Astrocyte (in vitro differentiated cells and primary cell): ENCODE data around the gene INO80. TPM values are rescaled to one million over a fixed set of nuclear protein-coding genes. Genes with fewer than 3 reads are reported as not detected.

Experiments
- DNase-seq: peaks from one replicate; pipeline ENCODE4 v3.0.0-alpha.2; 2010; ENCODE audit warnings: low read depth
- FAIRE-seq: peaks from 2 replicates; lab custom pipeline; 2011; peaks lifted over from hg19 to GRCh38; lab: Jason Lieb, UNC
- H2AFZ ChIP-seq: 2 replicates; pipeline ENCODE4 v1.6.0; 2012; ENCODE audit warnings: low read depth, low read length, inconsistent platforms
- H3K27ac ChIP-seq: 2 replicates; pipeline ENCODE4 v1.5.1; 2011; ENCODE audit warnings: low read depth, low read length, inconsistent platforms
- H3K27me3 ChIP-seq: 2 replicates; pipeline ENCODE4 v1.6.0; 2011; ENCODE audit warnings: low read length, inconsistent platforms; ENCODE audit not compliant: insufficient read depth
- H3K36me3 ChIP-seq: 2 replicates; pipeline ENCODE4 v1.5.1; 2011; ENCODE audit warnings: low read length, inconsistent platforms; ENCODE audit not compliant: insufficient read depth
- H3K4me1 ChIP-seq: 2 replicates; pipeline ENCODE4 v1.5.1; 2011; ENCODE audit warnings: low read length, inconsistent platforms; ENCODE audit not compliant: insufficient read depth
- H3K4me2 ChIP-seq: 2 replicates; pipeline ENCODE4 v1.6.0; 2012; ENCODE audit warnings: low read length, inconsistent platforms
- H3K4me3 ChIP-seq: 2 replicates; pipeline ENCODE4 v1.5.1; 2011; ENCODE audit warnings: low read depth, mild to moderate bottlenecking, low read length, inconsistent platforms; ENCODE audit not compliant: insufficient read depth
- H3K79me2 ChIP-seq: 2 replicates; pipeline ENCODE4 v1.6.0; 2012; ENCODE audit warnings: mild to moderate bottlenecking, low read length, inconsistent platforms; ENCODE audit not compliant: insufficient read depth
- H3K9ac ChIP-seq: 2 replicates; pipeline ENCODE4 v1.6.0; 2012; ENCODE audit warnings: mild to moderate bottlenecking, low read length, inconsistent platforms
- H3K9me3 ChIP-seq: 2 replicates; pipeline ENCODE4 v1.5.1; 2012; ENCODE audit warnings: low read depth, mild to moderate bottlenecking, low read length, inconsistent platforms; ENCODE audit not compliant: insufficient read depth
- H4K20me1 ChIP-seq: 2 replicates; pipeline ENCODE4 v1.6.0; 2012; ENCODE audit warnings: low read length, inconsistent platforms; ENCODE audit not compliant: insufficient read depth
- H3K27ac Mint-ChIP-seq: one replicate; pipeline ENCODE4 v1.8.0; 2021; ENCODE audit warnings: mild to moderate bottlenecking, mixed read lengths; ENCODE audit not compliant: unreplicated experiment
- H3K27me3 Mint-ChIP-seq: one replicate; pipeline ENCODE4 v1.8.0; 2021; ENCODE audit warnings: low read depth, mixed read lengths; ENCODE audit not compliant: unreplicated experiment
- H3K36me3 Mint-ChIP-seq: one replicate; pipeline ENCODE4 v1.8.0; 2021; ENCODE audit warnings: low read depth, mixed read lengths; ENCODE audit not compliant: unreplicated experiment
- H3K4me1 Mint-ChIP-seq: one replicate; pipeline ENCODE4 v1.8.0; 2021; ENCODE audit warnings: low read depth, mixed read lengths; ENCODE audit not compliant: unreplicated experiment
- H3K4me3 Mint-ChIP-seq: one replicate; pipeline ENCODE4 v1.8.0; 2021; ENCODE audit warnings: mild to moderate bottlenecking, moderate library complexity, mixed read lengths; ENCODE audit not compliant: unreplicated experiment
- H3K9me3 Mint-ChIP-seq: one replicate; pipeline ENCODE4 v1.8.0; 2021; ENCODE audit warnings: mild to moderate bottlenecking, mixed read lengths; ENCODE audit not compliant: unreplicated experiment
- EZH2 ChIP-seq: IDR thresholded peaks from 2 replicates; pipeline ENCODE4 v1.6.1; 2012; ENCODE audit warnings: mild to moderate bottlenecking, low read length, inconsistent platforms; ENCODE audit not compliant: insufficient read depth
- total RNA-seq: library from RNA; stranded (reverse); gene quantifications from 2 replicates; pipeline ENCODE4 v1.2.1, GENCODE V29; 2021
- TF ChIP-seq, protein P1 (sequence below): IDR thresholded peaks from 2 replicates; pipeline ENCODE4 v1.5.1; 2011; ENCODE audit warnings: low read depth, mild to moderate bottlenecking, inconsistent platforms, low read length, moderate library complexity; ENCODE audit not compliant: insufficient read depth

The INO80 gene
- total RNA-seq, 1 donor from 2014 or later = 17.3 TPM

DNA sequence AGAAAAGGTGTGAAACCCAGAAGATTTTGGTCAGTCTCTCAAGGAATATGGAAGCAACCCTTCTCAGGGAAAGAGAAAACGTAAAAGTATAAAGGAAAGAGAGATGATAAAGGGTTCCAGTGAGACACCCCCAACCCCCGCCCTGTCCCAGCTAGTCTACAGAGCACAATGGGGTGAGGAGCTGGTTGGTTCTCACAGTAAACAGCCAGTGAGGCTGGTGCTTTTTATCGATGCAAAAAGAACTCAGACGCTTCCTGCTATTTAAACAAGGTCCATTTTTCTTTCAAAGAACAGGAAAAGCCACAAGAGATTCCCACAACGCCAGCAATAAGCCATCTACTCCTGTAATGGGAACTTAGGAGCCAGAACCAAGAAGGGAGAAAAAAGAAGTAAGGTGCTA, 96.9 kb downstream of the INO80 start:
- no peak overlapping the region for H2AFZ ChIP-seq
- peaks cover 35% of the 10 kb centered on the region for H3K36me3 ChIP-seq
- H3K9ac ChIP-seq = no peak overlapping the region
- H3K4me2 ChIP-seq = no peak overlapping the region
- H4K20me1 ChIP-seq = peaks cover 25% of the 10 kb centered on the region
- DNase-seq = no peak
- H3K27ac ChIP-seq = no peak overlapping the region
- H3K9me3 ChIP-seq = no peaks in the 10 kb centered on the region
- peaks cover 3% of the 10 kb centered on the region for H3K4me1 Mint-ChIP-seq
- no peak overlapping the region for H3K4me3 ChIP-seq
- peaks cover 4% of the 10 kb centered on the region for H3K4me1 ChIP-seq
- no peak for FAIRE-seq
- H3K9me3 Mint-ChIP-seq = no peaks in the 10 kb centered on the region
- H3K27me3 ChIP-seq = no peaks in the 10 kb centered on the region
- peaks cover 7% of the 10 kb centered on the region for H3K36me3 Mint-ChIP-seq
- H3K27me3 Mint-ChIP-seq = no peaks in the 10 kb centered on the region
- no peak overlapping the region for H3K27ac Mint-ChIP-seq
- no peaks in the 10 kb centered on the region for H3K79me2 ChIP-seq
- H3K4me3 Mint-ChIP-seq = no peak overlapping the region
- TF ChIP-seq EZH2 = no peak
- TF ChIP-seq, protein P1, sequence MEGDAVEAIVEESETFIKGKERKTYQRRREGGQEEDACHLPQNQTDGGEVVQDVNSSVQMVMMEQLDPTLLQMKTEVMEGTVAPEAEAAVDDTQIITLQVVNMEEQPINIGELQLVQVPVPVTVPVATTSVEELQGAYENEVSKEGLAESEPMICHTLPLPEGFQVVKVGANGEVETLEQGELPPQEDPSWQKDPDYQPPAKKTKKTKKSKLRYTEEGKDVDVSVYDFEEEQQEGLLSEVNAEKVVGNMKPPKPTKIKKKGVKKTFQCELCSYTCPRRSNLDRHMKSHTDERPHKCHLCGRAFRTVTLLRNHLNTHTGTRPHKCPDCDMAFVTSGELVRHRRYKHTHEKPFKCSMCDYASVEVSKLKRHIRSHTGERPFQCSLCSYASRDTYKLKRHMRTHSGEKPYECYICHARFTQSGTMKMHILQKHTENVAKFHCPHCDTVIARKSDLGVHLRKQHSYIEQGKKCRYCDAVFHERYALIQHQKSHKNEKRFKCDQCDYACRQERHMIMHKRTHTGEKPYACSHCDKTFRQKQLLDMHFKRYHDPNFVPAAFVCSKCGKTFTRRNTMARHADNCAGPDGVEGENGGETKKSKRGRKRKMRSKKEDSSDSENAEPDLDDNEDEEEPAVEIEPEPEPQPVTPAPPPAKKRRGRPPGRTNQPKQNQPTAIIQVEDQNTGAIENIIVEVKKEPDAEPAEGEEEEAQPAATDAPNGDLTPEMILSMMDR = no peak

DNA sequence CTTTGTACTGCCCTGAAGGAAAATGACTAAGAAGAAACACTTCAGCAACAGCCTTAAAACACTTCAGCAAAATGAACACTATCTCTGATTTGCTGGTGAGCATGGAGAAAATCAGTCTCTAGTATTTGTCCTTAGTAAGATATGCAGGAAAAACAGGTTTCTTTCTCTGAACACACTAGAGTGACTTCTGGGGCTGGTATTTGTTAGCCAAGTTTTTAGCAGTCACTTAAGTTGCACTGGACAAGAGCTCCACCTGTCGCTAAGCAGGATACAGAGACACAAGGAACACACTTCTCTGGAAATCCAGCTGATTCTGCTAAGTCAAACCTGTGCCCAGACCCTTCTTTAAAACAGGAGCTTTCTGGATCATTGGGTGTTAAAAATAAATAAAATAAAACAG, 97.5 kb downstream of the INO80 start:
- H3K9me3 Mint-ChIP-seq = no peaks in the 10 kb centered on the region
- H3K36me3 Mint-ChIP-seq = peaks cover 7% of the 10 kb centered on the region
- no peaks in the 10 kb centered on the region for H3K27me3 ChIP-seq
- TF ChIP-seq EZH2 = no peak
- TF ChIP-seq, protein P1 = peak; percentile 20
- no peak overlapping the region for H3K27ac ChIP-seq
- no peaks in the 10 kb centered on the region for H3K4me1 ChIP-seq
- H2AFZ ChIP-seq = no peak overlapping the region
- no peak overlapping the region for H3K4me2 ChIP-seq
- H3K4me3 Mint-ChIP-seq = no peak overlapping the region
- H3K27me3 Mint-ChIP-seq = no peaks in the 10 kb centered on the region
- DNase-seq (peak; percentile 28), FAIRE-seq (no peak)
- H3K4me1 Mint-ChIP-seq = peaks cover 3% of the 10 kb centered on the region
- no peak overlapping the region for H3K9ac ChIP-seq
- H3K9me3 ChIP-seq = no peaks in the 10 kb centered on the region
- no peak overlapping the region for H3K4me3 ChIP-seq
- peaks cover 25% of the 10 kb centered on the region for H4K20me1 ChIP-seq
- no peaks in the 10 kb centered on the region for H3K79me2 ChIP-seq
- no peak overlapping the region for H3K27ac Mint-ChIP-seq
- peaks cover 36% of the 10 kb centered on the region for H3K36me3 ChIP-seq

DNA sequence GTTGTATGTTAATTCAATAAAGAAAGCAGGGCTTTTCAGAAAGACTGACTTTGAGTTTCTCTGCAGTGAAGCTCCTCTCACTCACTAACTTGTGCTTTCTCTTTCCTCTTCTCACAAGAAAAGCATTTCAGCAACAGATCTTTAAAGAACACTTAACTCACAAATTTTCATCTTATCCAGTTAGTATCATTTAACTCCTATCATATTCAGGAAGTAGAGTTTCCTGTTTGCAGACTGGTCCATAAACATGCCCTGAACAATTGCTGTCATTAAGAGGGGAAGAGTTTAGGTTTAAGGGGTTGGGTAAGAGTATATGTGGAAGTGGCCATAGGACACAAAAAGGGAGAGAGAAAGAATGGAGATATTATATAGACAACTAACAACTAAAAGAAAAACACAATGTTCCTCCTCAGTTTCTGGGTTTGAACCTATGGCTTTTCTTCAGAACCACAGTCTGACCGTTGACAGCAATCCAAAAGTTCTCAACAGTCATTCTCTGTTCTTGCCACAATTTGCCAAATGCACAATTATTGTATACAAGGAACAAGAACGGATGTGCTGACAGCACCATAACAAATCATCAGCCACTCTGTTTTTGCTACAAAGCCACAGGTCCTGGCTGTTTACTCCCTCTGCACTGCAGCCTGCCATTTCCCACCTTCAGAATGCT, 98.9 kb downstream of the INO80 start:
- peaks cover 7% of the 10 kb centered on the region for H3K36me3 Mint-ChIP-seq
- no peak for TF ChIP-seq EZH2
- TF ChIP-seq, protein P1 = no peak
- H3K27me3 Mint-ChIP-seq = no peaks in the 10 kb centered on the region
- Histone ChIP-seq H3K4me1 (no peaks in the 10 kb centered on the region), H3K27ac (no peak overlapping the region), H3K36me3 (peaks cover 41% of the 10 kb centered on the region), H3K9ac (no peak overlapping the region), H2AFZ (no peak overlapping the region), H3K4me2 (no peak overlapping the region), H3K79me2 (no peaks in the 10 kb centered on the region), H3K4me3 (no peak overlapping the region), H3K9me3 (no peaks in the 10 kb centered on the region), H4K20me1 (peaks cover 20% of the 10 kb centered on the region), H3K27me3 (no peaks in the 10 kb centered on the region)
- H3K4me1 Mint-ChIP-seq = peaks cover 3% of the 10 kb centered on the region
- DNase-seq = no peak
- H3K4me3 Mint-ChIP-seq = no peak overlapping the region
- peak overlapping the region; percentile 55 for H3K27ac Mint-ChIP-seq
- no peak for FAIRE-seq
- no peaks in the 10 kb centered on the region for H3K9me3 Mint-ChIP-seq
